Stimulated activated CD8-positive, alpha-beta memory T cell treated with anti-CD3 and anti-CD28 coated beads, Interleukin-2, amount 100 ng/mL, for 1 hour (primary cell): ENCODE measurements around the gene STAT4.

ENCODE experiments used
- DNase-seq, 2 donors: peaks; one replicate each; pipeline ENCODE4 v3.0.0-alpha.2; 2020; ENCODE audit warnings: low read depth in 2 of 2

Gene STAT4

DNA sequence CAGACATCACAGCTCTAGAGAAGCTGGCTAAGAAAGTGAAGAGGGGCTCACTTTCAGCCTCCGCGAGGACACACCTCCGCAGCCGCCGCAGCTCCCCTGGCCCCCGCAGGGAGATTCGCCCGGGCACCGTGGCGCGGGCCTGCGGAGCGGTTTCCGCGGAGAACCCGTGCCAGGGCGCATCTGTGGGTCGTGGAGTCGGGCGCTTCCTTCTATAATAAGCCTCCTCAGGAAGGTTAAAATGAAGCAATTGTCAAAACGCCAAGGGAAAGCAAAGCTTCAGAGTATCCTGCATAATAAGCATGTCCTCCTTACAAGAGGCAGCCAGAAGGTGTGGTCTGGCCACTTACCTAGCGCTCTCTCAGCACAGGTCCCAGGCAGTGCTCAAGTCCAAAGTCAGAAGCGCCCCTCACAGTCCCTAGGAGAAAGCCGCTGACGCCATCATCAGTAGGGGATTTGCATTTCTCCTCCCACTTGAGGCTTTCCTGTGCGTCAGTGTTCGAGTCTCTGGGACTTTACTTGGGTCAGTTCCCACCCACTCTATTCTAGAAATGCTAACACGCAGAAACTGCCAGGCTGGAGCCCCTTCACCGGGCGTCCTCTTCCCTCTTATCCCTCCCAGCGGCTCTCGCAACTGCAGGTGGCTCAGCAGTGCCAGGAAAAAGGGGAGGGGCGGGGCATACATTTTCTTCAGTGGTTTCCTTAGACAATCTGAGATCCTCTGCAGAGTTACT, at the start of gene STAT4:
STAT4 (minus strand) TSS at position 395 of the 731 bp plus-strand sequence. CDS start 2,791 bp downstream, outside the sequence.
- peak; percentile 61 to 62 for DNase-seq

- no peak for DNase-seq
Measured at GRCh38 chr2:191199929-191200512, 49.2 kb upstream of the STAT4 start.

- no peak for DNase-seq
Measured at GRCh38 chr2:191198271-191198670, 47.5 kb upstream of the STAT4 start.

DNA sequence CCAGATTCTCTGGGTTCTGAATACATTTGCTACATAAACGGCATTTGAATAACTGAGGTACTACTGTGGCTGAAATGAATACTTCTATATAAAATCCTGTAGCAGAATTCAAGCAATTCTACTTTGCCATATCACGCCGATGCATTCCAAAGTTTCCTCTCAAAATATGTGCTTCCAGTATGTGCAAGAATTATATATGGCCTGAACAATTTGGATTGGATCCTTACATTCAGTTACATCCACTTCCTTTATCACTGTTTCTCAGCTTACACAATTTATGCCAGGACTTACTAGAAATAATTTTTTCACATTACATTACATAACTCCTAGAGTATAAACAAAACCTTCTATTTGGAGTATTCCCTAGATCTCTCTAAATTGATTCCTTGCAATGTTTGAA, 46.3 kb upstream of the STAT4 start:
- no peak for DNase-seq

DNA sequence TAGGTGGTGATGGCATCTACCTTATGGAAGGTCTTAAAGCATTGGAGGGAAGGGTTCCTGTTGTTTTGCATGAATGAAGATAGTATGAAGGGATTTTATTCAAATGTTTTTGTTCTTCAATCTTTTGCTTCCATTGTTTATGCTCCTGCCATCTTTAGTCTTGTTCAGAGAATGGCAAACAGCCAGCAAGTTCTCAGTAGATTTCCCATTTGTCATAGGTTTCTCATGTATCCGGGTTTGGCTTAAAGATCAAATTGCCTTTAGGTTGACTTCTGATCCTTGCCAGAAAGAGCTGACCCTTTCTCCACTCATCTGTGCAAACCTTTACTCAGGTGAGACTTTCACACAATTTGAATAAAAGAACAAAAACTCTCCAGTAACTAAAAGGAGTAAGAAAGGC, 44.2 kb upstream of the STAT4 start:
- no peak for DNase-seq

DNA sequence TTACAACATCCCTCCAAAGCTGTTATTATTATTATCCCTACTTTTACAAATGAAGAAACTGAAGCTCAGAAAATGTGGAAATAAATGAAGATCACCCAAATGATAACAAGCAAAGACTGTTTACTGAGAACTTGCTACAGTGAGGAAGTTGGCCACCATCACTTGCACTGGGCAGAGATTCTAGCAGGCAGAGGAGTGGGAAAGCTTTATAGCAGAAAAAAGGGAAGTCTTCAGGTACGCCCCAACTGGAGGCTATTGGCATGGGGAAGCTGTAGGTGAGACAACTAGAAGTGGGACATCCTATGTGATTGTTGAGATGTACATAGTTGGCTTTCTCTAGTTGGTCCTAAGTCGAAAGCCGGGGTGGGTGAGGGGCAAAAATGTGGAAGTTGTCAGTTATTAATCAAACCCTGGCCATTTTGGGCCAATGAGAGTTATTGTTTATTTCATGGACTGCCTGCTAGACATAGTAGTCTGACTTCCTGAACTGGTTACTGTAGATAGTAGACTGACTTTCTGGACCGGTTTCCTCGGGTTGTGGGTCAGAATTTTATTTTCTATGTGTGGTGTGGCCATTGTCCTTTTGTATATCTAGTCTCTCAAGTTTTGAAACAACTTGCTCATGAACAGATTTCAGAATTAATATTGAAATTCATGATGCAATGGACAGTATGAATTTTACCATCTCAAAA, 40.2 kb upstream of the STAT4 start:
- no peak for DNase-seq

- DNase-seq = no peak
Measured at GRCh38 chr2:191190435-191190834, 39.6 kb upstream of the STAT4 start.

- no peak for DNase-seq
Measured at GRCh38 chr2:191189112-191189635, 38.4 kb upstream of the STAT4 start.

DNA sequence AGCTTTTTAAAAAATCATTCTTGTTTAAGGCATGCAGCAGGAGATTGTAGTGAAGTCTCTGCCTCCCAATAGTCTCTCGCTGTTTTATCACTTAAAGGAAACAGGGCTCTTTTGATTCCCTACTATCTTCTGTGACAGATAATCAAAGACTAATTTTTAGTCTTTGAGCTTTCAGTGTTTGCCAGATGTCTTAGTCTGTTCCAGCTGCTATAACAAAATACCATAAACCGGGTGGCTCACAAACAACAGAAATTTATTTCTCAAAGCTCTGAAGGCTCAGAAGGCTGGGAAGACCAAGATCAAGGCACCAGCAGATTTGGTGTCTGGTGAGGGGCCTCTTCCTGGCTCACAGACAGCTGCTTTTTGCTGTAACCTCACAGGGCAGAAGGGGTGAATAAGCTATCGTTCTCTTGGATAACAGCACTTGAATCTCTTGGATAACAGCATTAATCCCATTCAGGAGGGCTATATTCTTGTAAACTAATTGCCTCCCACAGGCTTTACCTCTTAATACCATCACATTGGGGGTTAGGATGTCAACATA, 37.8 kb upstream of the STAT4 start:
- no peak for DNase-seq

DNA sequence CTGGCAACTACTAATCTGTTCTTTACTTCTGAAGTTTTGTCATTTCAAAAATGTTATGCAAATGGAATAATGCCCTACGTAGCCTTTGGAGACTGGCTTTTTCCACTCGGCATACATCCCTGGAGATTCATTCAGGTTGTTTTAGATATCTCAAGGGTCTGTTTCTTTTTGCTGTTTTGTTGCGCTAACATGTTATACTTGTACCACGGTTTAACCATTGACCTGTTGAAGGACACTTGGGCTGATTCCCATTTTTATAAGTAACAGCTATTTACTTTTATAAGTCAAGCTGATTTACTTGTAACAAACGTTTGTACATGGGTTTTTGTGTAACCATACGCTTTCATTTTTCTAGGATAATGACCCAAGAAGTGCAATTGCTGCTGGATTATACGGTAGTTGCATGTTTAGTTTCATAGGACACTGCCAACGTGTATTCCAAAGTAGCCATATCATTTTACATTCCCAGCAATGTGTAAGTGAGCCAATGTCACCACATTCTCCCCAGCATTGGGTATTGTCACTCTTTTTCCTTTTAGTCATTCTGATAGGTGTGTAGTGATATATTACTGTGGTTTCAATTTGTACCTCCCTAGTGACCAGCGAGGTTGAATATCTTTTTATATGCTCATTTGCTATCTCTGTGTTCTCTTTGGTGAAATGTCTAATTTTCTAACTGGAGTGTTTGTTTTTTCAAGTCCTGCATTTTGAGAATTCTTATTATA, 36.5 kb upstream of the STAT4 start:
- no peak for DNase-seq

DNA sequence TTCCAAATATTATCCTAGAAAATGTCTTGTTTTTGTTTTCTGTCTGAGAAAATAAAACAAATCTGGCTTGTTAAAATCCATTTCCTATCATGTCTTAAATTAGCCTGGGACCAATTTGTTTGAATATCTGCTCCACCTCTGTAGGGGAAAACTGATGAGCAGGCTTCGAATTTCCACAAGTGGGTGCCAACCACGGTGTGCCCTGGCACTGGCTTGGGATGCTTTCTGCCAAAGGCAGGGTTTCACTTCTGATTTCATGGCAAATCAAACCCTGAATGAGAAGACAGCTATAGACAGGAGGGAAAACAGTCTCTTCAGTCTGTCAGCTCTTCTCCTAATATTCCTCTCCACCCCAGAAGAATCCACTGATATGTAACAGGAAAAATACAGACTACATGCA, 33.7 kb upstream of the STAT4 start:
- no peak for DNase-seq

DNA sequence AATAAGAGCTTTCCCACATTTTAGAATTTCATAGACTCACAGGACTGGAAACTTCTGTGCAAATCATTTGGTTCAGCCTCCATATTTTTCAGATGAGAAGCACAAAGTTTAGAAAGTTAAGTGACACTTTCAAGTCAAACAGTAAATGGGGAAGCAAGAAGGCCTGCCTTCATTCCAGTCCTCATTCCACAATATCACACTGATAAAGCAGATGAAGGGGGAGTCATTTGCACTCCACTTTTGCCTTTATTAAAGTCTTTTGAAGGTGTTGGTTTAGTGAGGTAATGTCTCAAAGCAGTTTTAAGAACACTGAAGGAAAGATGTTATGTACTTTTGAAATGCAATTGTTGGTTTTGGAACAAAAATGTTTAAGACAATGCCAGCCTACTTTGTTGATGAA, 32.7 kb upstream of the STAT4 start:
- no peak for DNase-seq

- DNase-seq = no peak
Measured at GRCh38 chr2:191183081-191183480, 32.3 kb upstream of the STAT4 start.

DNA sequence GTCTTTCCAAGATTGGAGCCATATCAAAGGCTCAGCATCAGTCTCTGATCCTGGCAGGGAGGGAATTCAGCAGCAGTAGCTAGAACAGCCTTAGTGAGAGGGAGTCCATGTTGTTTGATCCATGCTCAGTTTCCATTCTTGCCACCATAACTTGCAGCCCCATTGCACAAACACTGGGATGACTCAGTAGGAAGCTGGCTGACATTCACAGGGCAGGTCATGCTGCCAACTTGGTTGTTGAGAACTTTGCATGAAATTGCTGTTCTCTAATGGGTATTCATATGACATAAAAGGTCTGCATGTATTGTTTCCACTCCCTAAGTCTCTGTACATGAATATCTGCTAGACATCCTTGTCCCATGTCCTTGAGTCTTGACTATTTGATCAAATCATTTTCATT, 29.9 kb upstream of the STAT4 start:
- DNase-seq = no peak

DNA sequence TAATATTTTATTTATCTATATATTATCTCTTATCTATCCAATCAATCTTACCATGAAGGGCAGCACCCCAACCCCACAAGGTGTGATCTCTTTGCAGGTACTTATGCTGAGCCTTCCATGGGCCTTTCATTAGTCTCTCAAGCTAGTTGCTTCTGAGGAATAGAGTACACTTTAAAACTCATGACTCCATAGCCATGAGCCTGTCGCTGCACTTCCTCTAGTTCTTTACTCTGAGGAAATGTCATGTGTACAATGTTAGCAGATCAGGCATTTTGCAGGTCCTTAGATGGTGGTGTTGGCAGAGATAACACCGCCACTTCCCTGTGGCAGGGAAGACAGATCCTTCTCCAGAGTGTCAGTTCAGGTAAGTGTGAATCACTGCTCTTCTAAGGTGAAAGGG, 29.5 kb upstream of the STAT4 start:
- no peak for DNase-seq

DNA sequence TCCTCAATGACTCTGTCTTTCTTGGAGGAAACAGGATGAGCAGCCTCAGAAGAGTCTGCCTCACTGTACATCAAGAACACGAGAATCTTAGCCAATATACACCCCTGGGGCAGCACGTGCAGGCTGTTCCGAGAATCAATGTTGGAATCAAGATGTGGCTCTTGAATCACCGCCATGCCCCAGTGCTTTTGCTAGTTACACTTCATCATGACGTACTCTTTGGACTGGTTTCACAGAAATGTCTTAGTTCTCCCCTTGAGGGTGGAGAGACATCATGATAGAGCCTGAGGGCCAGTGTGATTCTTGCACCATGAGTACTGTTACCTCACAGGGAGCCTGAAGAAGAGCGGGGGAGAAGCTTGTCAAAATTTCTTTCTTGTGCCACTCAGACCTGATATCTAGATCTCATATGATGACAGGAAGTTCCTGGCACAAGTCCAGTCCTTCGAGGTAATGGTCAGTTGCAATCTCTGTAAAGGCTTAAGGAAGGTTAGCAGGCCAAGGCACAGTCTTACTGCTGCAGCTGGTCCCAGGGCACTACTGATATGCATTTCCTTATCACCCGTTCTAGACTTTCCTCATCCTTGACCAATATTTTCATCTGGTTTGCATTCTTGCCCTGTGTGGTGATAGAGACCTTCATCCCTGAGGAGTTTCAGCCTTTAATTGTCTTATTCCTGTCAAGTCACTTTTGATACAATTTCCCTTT, 28.2 kb upstream of the STAT4 start:
- no peak for DNase-seq

GRCh38 chr2:191177751-191178736, 27.2 kb upstream of the STAT4 start:
- DNase-seq = no peak

DNA sequence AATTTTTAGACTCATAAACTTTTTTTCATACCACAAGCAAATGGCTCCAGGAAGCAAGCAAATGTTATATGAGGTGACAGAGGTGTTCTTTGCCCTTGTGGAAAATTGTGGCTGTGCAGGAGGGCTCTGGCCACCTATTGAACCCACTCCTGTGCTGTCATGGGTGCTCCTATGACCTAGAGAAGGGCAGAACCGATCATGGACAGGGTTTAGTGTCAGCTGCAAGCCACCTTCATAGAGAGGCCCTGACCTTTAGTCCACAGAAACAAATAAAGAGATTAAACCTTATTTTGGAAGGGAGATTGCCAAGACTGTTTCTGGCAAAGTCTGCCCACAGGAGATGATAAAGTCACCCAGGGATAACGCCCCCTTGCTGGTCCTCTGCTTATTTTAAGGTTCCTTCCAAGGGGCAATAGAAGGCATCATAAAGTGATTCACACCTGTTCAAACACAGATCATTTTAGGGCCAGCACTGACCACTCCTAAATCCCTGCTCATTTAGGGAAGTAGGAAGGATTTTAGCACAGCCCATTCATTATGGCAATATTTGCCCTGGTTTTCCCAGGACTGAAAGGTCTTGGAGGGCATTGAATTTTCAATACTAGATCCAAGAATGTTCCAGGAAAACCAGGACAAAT, 26.1 kb upstream of the STAT4 start:
- no peak for DNase-seq

GRCh38 chr2:191176305-191176704, 25.5 kb upstream of the STAT4 start:
- DNase-seq = no peak

GRCh38 chr2:191174442-191174841, 23.6 kb upstream of the STAT4 start:
- DNase-seq = no peak
